NCI-H146 (cell line): ENCODE results near the gene SENP1.
A peak's percentile ranks its signal among the peaks of the same experiment; 100 is the strongest.
"Not testable (repeated sequence)": the region's sequence is repeated elsewhere in the genome, so short reads cannot be mapped to it uniquely, and the experiment has no call there.

Source experiments
- DNase-seq: peaks from one replicate; lab custom pipeline; 2025; lab: John Stamatoyannopoulos, UW

Gene SENP1

DNA sequence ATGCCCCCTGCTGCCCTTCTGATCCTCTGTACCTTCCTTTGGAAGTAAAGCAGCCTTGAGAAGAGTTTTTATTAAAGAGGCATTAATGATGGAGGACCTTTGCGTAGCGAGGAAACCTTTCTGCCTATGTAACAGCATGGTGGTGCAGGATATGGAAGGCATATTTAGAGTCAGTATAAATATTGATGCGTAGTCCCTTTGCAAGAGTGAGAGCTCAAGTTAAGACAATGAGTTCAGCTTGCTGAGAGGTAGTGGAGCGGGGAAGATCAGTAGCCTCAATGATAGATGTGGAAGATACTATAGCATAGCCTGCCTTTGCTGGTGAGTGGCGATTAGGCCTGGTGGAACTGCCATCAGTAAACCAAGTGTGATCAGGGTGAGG is 5.4 kb upstream of the SENP1 start:
- DNase-seq: not testable (repeated sequence)

DNA sequence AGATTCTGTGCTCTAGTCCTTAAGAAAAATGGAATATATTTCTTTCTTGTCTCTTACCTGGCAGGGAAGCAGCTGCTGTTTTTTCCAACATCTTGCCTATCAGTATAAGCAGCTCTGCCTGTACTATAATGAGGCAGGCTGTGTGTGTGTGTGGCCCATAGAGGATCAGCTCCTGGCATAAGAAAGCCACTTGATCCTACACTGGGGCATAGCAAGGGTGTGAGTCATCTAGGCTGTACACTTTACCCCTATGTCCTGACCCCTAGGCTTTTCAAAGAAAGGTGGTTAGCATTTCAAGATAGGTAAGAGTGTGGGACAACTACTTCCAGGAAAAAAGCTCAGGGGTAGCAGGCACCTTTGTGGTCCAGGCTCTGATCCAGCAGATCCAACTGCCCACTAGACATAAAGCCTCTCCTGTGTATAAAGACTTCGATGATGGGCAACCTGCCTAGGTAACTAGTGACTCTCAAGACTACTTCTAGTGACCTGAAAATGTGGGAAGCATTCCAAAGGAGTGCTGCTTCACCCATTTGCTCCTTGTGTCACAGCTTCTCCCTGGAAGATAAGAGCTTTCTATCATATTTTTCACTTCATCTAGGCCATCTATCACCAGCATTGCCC is 4.9 kb upstream of the SENP1 start:
- DNase-seq: no peak

DNA sequence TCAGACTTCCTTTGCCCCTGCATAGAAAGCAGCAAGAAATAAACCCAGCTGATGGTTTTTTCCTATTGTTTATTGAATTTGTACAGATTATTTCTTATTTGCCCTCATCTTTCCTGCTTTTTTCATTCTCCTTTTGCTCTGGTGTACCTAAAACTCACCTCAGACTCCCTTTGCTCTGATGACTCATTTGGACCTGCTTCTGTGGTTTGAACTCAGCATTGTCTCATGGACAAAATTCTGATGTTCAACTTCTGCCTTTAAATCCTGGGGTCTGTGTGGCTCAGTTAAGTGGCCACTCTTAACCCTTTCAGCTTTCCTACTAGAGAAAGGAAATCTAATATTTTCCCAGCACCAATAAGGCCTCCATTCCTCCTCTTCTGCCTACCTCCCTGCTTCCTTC is 3.5 kb upstream of the SENP1 start:
- DNase-seq: no peak

DNA sequence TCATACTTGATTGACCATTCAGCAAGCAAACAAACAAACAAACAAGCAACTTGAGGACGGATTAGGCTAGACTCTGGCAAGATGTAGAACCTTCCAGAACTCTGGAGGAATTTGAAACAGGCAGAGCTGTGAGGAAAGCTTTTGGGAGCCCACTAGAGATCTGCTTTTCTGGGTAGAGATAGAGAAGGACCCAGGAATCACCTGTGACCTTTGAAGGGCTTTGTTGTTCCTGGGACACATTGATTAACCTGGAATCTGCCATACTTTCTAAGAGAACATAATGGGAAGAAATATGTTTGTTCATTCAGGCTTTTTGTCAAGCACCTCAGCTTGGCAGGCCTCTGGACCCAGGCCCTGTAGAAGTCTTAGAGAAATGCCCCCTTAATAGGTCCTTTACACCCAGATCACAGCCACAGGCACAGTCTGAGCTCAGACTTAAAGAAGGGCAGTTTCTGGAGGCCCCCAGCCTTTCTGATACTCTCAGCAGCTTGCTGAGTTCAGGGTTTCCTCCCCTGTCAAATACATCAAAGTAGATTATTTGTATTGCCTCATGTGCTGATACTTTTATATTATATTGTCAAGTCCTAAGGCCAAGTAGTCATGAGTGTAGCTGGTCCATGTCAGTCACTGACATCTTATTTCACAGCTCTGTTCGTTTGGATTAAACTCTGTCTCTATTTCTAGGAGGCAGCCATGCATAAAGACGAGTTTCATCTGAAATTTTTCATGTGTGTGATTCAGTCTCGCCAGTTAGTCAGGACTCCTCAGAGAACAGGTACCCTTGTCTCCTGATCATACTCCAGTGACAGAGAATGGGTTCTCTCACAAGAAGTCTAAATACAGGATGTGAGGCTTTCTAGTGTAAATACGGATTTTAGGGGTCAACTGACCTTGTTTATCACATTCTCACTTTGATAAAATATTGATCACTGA is 1.1 kb upstream of the SENP1 start:
- DNase-seq: no peak

DNA sequence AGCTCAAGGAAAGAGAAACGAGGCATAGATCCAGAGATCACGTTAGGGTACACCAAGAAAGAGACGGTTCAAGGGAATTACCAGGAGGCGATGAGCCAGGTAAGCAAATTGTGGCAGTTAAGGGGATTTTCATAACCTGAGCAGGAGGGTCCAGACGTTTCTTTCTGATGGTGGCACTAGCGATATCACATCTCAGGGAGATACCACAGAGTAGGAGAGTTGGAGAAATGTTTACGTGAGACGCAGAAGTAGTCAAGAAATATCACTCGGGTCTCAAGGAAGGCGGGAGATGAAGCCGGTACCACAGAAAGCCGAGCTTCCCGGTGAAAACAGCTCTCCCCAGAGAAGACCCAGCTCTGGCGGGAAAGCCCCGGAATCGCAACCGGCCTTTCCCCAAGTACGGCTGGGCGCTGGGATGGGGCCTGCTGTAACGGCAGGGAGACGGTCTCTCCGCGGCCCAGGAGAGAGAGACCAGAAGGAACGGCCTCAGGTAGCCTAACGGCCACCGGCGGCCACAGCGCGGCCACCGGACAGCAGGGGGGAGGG is 485 bp downstream of the SENP1 start:
- peak; percentile 49 for DNase-seq

DNA sequence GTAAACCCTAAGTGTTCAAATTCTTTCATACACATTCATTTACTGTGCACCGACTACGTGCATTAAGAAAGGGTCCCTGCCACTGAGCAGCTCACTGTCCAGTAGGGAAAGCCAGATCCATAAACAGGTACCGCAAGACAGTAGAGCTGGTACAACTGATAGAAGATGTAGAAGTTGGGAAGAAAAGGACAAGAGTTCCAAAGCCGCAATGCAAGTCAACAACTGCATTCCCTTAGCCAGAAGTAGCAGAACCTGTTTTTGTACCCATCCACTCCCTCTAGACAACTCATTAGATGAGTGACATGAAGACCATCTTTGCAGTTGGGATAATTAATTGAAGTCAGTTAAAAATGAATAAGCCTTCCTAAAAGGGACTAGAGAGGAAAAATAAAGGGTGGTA is 1.3 kb downstream of the SENP1 start:
- DNase-seq: no peak

DNA sequence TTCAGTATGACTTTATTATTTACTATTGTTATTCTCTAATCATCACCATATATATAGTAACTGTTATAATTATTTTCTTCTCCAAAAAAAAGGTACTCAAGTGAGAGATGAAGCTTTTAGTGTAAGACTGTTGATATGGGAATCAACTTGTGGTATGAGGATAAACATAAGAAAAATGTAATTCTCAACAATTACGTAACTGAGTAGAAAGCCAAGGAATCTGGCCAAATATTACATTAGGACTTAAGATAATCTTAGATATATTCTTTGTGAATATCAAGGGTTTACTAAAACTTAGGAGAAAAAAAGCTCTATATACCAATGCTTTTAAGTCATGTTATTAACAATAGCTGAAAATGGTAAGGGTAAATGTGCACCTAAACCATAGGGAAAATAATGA is 13.3 kb downstream of the SENP1 start:
- DNase-seq: no peak

DNA sequence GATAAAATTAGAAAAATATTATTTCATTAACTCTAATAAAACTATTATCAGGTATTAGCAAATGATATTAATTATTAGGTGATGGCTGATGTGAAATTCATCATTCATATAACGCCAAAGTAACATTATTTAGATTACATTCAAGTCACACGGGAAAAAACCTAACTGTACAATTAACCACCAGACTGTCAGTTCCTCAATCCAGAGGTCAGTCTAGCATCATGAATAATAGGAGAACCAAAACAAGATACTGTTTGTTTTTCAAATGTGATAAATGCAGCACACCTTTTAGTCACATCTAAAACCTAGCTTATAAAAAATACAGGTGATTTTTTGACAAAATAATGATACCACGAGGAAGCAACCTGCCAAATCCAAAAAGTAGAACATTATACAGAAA is 19.6 kb downstream of the SENP1 start:
- no peak for DNase-seq

DNA sequence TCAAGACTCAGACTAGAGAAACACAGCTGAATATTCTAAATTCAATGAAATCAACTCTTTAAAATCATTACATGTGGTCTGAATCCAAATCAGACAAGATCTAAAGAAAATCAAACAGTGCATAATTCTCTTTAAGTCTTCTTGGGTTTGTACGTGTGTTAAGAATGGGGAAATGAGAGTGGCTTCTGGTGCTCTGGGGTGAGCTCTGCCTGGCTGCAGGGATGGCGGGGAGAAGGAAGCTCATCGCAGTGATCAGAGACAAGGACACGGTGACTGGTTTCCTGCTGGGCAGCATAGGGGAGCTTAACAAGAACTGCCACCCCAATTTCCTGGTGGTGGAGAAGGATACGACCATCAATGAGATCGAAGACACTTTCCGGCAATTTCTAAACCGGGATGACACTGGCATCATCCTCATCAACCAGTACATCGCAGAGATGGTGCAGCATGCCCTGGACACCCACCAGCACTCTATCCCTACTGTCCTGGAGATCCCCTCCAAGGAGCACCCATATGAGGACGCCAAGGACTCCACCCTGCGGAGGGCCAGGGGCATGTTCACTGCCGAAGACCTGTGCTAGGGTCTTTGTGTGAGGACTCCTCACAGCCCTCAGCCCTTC is 20.9 kb downstream of the SENP1 start:
- no peak for DNase-seq

DNA sequence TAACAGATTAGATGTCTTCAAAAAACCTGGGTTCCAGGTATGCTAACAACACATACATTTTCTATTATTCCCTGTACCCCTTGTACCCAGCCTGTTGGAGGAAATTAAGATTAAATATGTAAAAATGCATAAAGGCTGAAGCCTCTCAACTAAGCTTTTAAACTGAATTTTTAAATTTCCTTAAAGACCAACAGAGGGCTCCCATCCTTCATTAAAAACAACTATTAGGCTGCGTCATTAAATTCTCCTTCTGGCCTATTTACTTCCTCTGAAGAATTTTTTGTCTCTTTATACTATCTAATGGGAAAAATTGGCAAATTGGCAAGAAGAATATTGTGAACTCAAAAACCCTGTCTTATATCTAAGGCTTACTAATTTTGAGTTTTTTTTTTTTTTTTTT is 21.8 kb downstream of the SENP1 start:
- DNase-seq: peak; percentile 6

DNA sequence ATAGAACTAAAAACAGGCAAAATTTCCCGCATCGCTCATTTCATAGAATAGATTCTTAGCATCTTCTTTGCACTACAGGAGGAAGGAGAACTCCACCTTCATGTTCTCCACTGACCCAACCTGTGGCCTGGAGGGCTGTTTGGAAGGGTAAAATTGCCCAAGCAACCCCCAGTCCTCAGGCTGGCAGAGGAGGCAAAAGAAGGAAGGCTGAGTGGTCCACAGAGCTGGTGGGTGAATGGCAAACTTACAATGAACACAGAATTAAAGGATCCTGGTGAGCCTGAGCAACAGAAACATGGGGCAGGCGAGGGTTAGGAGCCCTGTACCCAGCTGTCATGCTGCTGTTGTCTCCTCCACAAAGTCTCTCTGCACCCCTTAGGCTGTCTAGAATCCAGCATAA is 25.1 kb downstream of the SENP1 start:
- no peak for DNase-seq

DNA sequence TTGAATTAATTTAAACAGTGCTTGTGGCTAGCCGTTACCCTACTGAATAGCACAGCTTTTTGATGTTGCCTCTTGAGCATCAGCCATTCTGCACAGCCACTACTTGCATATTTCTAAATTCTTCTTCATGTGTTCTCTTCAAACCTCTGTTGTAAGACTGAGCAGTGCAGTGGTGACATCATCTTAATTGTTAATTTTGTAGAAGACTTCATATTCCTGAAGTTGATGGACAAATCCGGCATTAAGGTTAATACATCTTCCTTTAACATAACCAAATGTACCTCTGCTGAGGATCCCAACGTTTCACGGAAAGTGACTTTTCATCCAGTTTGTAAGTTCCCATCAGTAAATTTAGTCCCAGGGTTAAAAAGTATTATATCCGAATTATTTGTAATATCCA is 25.6 kb downstream of the SENP1 start:
- no peak for DNase-seq

DNA sequence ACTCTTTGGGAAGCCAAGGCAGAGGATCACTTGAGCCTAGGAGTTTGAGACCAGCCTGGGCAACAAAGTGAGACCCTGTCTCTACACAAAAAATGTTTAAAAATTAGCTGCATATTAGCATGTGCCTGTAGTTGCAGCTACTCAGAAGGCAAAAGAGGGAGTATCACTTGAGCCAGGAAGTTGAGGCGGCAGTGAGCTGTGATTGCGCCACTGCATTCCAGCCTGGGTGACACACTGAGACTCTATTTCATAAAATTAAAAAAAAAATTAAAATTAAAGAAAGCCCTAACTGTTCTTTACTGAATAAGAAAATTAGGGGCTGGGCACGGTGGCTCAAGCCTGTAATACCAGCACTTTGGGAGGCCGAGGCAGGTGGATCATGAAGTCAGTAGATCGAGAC is 27.0 kb downstream of the SENP1 start:
- DNase-seq: no peak

DNA sequence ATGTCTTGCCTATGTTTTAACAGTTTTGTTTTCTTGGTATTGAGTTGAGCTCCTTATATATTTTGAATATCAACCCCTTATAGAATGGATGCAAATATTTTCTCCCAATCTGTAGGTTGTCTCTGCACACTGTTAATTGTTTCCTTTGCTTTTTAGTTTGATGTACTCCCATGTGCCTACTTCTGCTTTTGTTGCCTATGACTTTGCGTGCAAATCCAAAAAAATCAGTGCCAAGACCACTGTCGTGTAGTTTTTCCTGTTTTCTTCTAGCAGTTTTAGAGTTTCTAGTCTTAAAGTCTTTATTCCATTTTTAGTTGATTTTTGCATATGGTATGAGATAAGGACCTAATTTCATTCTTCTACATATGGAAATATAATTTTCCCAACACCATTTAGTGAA is 28.8 kb downstream of the SENP1 start:
- DNase-seq: no peak

DNA sequence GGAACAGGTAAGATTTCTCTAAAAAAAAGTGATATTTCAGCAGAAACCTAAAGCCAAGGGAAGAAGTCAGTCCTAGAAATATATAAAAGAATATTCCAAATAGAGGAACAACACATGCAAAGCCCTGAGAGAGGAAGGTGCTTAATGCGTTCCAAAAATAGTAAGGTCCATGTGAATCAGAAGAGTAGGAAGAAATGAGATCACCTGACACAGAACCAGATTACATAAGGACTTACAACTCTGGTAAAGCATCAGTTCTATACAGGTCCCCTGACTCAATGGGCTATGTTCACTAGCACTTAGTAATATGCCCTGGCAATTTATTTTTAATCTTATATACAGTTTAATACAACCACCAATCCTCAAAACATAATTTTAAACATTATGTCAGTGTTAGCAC is 30.0 kb downstream of the SENP1 start:
- no peak for DNase-seq

DNA sequence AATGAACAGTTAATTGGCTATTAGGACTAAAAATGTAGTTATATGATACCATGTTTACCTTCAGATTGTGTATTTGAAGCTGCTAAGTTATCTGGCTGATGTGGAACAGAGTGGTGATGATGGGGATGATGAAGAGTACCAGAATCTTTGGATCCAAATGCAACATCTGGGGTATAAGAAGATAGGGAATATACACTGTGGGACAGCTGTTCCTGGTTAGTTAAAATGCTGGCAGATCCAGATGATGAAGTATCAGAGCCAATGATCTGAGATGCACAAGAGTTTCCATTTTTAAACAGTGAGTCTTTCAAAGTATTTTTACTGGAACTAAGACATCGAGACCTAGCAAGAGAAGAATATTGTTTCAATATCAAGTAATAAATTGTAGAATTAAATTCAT is 31.6 kb downstream of the SENP1 start:
- DNase-seq: no peak

DNA sequence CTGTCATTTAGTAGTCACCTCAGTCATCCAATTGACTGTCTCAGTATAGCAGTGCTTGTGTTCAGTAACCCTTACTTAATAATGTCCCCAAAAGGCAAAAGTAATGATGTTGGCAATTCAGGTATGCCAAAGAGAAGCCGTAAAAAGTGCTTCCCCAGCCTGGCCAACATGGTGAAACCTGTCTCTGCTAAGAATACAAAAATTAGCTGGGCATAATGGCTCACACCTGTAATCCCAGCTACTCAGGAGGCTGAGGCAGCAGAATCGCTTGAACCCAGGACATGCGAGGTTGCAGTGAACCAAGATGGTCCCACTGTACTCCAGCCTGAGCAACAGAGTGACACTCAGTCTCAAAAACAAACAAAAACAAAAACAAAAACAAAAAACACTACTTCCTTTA is 33.6 kb downstream of the SENP1 start:
- no peak for DNase-seq

DNA sequence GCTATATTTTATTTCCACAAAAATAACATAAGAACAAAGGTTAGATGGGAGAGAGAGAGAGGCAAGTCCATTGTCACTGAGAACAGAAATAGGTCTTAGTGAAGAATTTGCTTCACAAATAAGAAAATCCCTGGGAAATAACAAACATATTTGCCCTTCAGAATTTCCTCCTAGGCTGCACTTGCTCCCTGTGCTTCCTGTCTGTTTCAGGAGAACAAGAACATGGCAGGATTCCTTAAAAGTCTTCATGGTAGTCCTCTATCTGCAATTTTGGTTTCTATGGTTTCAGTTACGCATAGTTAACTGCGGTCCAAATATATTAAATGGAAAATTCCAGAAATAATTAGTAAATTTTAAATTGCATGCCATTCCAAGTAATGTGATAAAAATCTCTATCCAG is 34.1 kb downstream of the SENP1 start:
- no peak for DNase-seq

DNA sequence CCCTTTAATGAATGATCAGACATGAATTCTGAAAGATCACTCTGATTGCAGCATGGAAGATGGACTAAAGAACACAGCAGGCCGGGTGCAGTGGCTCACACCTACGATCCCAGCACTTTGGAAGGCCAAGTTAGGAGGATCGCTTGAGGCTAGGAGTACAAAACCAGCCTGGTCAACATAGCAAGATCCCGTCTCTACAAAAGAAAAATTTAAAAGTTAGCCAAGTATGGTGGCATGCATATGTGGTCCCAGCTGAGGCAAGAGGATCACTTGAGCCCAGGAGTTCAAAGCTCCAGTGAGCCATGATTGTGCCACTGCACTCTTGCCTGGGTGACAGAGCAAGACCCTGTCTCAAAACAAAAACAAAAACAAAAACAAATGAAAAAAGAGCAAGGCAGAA is 35.1 kb downstream of the SENP1 start:
- DNase-seq: no peak

DNA sequence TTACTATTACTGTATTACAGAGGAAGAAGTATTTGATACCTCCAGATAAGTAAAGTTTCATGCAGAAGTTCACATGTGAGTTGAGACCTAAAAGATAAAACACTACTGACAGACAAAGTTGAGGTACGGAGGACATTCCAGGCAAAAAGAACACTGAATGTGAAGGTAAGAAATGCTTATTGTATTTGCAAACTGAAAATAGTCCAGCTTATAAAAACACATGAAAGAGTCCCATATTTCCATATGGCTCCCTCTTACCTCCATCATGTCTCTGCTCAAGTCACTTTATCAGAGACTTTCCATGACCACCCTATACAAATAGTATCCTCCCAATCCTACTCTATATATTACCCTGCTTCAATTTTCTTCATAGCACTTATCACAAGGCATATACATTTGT is 35.8 kb downstream of the SENP1 start:
- DNase-seq: no peak

DNA sequence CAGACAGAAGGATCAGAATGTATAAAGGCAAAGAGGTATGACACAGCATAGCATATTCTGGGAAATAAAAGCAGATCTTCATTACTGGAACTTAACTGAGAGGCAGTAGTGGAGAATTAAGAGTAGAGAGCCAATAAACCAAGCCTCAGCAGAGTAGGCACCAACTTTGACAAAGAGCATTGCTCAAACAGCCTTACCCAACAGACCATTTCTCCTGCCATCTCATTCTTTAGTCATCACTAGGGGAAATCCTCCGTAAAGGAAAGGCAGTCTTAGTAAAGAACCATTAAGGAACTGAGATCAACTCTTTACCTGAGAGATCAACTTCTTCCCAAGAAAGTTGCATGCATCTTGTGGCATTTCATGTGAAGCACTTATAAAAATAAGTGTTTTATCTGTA is 36.6 kb downstream of the SENP1 start:
- no peak for DNase-seq

DNA sequence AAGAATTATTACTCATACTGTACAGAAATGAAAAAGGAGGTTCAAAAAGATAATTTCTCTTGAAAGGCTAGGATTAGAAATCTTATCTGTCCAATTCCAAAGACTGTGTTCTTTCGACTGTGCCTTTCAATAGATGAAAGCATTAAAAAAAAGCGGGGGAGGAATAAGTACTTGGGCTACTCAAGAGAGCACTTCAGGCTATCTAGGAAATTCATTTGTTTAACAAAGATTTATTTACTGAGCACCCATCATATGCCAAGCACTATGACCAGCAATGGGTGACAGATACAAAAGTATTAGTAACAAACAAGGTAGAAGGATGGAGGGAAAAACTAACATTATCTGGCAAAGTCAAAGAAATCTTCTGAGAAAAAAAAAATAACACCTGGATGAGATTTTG is 37.4 kb downstream of the SENP1 start:
- DNase-seq: no peak
